HG02588 (cell line): ENCODE results near the gene CHL1.
A peak's percentile ranks its signal among the peaks of the same experiment; 100 is the strongest.

Experiments
- ATAC-seq: cut with Tn5 transposase; IDR thresholded peaks from one replicate; pipeline ENCODE4 v1.9.1; 2021; ENCODE audit warnings: mild to moderate bottlenecking, moderate library complexity; ENCODE audit not compliant: unreplicated experiment

CHL1 gene

DNA sequence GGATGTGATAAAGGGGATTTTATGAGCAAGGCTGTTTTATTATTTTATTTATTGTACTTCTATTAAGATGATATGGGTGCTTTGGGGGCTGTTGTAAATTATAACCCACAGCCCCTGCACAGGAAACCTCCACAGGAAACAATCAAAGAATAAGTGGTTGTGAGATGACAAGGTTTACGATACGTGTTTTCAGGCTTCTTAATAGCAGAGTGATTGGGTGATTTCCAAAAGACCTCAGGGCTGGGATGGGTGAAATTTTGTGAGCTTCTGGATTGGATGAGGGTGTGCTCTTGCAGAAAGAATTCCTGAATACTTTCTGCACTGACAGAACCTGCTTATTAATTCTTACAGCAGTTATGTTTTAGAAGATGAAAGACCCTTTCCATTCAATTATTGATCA lies 21.4 kb downstream of the CHL1 start:
- ATAC-seq, result no peak

GRCh38 chr3:228442-229182 lies 32.0 kb downstream of the CHL1 start:
- ATAC-seq, result no peak

DNA sequence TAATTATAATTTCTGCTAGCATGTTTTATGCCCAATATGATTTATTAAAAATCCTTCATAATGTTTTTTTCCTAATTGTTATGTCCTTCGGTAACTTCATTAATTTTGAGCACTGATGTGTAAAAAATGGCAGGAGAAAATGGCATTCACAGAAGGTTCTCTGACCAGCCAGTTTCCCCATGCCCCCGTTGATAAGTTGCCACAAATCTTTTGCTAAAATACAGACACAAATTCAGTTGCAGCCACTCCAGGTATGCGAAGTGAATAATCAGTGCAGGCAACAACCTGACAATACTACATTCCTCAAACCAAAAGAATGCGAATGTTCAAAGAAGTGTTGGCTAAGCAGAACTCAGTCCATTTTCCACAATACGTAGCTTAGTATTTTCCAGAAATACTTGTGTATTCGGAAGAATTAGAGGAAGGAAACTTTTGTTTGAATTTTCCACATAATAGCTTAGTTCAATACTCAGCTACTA lies 32.7 kb downstream of the CHL1 start:
- no peak for ATAC-seq

DNA sequence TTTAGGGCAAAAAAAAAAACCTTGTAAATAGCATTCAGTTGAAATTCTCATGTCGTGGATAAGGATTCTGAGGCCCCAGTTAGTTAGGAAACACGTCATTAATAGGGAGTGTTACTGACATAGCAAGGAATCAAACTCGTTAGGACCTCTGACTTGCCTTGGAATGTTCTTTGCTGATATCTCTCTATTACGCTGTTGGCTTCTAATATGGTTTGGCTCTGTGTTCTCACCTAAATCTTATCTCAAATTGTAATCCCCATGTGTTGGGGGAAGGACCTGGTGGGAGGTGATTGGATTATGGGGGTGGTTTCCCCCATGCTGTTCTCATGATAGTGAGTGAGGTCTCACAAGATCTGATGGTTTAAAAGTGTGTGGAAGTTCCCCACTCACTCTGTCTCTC lies 40.3 kb downstream of the CHL1 start:
- no peak for ATAC-seq

GRCh38 chr3:242602-243355 lies 46.2 kb downstream of the CHL1 start:
- no peak for ATAC-seq

DNA sequence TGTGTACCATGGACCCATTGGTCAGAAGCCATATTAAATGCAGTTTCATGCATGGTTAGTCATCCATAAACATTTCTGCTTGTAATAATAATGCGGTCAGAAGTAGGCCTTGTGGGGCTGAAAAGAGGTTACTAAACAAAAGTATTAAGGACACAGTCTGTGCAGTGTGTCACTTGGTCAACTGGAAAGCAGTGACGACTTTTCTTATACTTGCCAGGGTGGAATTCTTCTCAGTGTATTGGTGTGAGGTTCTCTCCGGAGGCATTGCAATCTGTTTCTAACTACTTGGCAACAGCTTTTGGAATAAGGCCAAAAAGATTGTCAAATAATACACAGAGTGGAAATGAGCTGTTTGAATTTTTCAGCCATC lies 46.8 kb downstream of the CHL1 start:
- ATAC-seq, result no peak

- no peak for ATAC-seq
These were observed 47.5 kb downstream of the CHL1 start for GRCh38 chr3:244041-244440.

- ATAC-seq, result no peak
These were observed 51.4 kb downstream of the CHL1 start for GRCh38 chr3:247916-248315.

- no peak for ATAC-seq
These were observed 52.4 kb downstream of the CHL1 start for GRCh38 chr3:248864-249520.

GRCh38 chr3:249587-250262 lies 53.2 kb downstream of the CHL1 start:
- ATAC-seq, result no peak

- no peak for ATAC-seq
These were observed 59.9 kb downstream of the CHL1 start for GRCh38 chr3:256501-256900.

DNA sequence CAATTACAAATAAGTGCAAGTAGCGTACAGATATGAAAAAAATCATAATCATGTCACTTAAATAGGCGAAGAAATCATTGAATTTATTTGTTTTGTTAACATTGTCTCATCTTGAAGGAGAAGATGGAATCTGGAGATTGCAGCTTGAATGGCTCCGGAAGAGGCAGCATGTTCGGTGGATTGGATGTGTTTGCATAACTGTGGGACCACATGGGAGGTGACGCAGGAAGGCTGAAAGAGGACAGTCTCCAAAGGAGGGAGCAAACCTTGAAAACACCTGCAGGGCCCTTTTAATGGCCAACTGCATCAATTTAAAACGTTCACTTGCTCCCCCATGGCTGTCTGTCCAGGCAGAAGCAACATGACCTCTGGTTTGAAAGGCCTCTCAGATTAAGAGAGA lies 61.3 kb downstream of the CHL1 start:
- ATAC-seq, result no peak

- ATAC-seq, result no peak
These were observed 64.3 kb downstream of the CHL1 start for GRCh38 chr3:260898-261297.

GRCh38 chr3:263393-263792 lies 66.8 kb downstream of the CHL1 start:
- ATAC-seq, result no peak

DNA sequence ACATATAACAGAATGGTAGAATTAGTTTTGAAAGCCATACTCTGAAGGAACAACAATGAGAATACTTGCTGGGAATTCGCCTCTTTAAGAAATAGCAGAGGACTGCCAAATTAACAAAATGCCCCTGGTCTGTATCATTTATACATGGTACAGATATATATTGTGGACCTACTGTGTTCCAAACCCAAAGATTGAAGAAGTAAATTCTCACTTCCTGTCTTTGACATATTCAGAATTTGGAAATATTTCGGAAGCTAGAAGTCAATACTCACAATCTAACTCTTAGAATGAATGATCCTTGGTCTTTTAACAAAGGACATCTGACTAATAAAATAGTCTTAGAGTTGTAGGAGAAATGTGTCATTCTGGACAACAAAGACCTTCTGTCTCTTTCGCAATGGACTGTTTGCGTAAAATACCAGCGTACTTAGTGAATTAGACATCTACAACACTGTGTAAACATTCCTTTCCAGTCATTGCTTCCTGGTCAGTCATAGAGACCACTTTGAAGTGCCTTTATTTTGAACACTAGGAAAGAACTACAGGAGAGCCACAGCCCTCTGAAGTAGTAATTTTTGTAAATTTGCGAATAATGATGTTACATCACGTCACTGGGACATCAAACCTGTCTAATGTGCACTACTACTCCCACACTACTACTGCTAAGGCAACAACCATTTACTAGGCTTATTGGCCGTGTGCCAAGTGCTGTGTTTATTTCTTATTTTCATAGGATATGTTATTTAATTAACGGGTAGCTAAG lies 68.0 kb downstream of the CHL1 start:
- no peak for ATAC-seq

- ATAC-seq, result no peak
These were observed 70.5 kb downstream of the CHL1 start for GRCh38 chr3:267101-267500.

DNA sequence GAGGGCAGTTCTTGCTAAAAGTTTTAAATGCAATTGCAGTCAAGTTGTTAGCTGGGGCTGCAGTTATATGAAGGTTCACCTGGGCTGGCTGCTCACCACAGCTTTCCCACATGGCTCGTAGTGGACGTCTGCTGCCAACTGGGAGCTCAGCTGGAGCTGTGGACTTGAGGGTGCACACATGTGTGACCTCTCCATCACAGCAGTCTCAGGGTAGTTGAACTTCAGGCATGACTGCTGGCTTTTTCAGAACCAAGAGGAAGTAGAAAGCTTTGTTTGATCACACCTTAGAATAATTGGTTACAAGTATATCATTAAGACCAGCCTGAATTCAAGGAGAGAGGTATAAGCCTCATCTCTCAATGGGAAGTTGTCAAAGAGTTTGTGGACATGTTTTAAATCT lies 74.1 kb downstream of the CHL1 start:
- ATAC-seq, result no peak

GRCh38 chr3:274927-275326 lies 78.4 kb downstream of the CHL1 start:
- no peak for ATAC-seq

DNA sequence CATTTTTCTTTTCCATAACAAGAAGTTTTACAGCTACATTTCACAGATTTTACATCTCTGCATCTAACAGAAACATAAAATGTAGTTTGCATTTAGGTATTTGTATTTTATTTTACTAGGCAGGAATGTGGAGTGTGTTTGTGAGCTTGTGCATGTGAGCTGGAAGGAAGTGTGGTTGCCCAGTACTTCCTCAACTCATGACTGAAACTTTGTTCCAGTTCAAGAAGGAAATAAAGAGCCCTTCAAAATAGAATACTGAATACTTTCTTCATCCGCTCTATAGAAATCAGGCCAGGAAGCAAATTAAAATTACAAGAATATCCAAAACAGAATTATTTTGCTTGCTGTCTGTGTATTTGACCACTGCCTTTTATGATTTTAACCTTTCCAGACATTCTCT lies 81.3 kb downstream of the CHL1 start:
- no peak for ATAC-seq

DNA sequence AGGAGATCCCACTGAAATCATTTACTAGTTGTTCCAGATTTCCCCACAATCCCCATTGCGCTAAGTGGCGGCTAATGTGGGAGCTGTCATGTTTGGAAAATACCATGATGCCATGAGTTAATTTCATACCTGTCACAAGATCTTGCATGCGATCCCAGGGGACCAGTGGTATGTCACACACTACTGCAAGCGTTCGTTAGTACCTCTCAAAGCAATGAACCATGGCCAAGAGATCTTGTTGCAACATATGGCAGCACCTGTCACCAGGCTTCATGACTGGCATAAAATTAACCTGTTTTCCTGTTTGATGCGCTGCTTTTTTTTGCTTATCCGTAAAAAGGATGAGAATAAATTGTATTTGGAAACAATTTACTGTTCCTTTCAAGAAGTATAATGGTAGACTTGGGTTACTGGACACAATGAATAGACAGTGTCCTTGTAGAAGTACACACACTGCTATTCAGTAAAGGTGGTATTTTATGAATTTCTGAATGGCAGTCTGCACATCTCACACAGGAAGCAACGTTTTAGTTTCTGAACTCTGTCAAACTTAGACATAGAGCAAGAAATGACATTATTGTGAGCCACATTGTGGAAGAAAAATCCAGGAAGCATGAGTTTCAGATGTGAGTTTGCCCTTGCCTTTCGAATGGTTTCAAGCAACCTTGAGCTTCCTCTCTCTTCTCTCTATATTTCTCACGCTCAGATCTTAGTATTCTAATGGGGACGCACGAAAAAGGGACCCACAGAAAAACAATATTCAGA lies 81.9 kb downstream of the CHL1 start:
- ATAC-seq, result peak; percentile 72
